Adrenal gland (tissue), 5 donors: ENCODE data around the gene LIMS2.

Experiments
- CTCF ChIP-seq, 6 experiments: fragments of 450-650 bp in 4 of 6; fragments of 200-600 bp in 2 of 6; sonication (generic) in 1 of 6; IDR thresholded peaks; 1 replicate in 5 of 6; 2 replicates in 1 of 6; pipeline versions ENCODE4 v1.5.1 to v1.8.0; 2016 to 2021; ENCODE audit warnings: antibody characterized with exemption in 6 of 6, mild to moderate bottlenecking in 2 of 6, moderate library complexity in 1 of 6
- POLR2A ChIP-seq, 2 donors: fragments of 450-650 bp; IDR thresholded peaks; one replicate each; pipeline ENCODE4 v1.6.1; 2017; ENCODE audit warnings: antibody characterized with exemption in 2 of 2, mild to moderate bottlenecking in 2 of 2, moderate library complexity in 1 of 2
- donor health status: DM: no; HTN: no; CAD: no.

GRCh38 chr2:127656569-127657231 is 18.6 kb downstream of the LIMS2 start:
- TF ChIP-seq CTCF (IDR thresholded peaks at IDR 0.05): no peak
- TF ChIP-seq POLR2A (IDR thresholded peaks at IDR 0.05): no peak
